H1 (cell line): Measurements from ENCODE around the gene DDN. TPM values are rescaled to one million over a fixed set of nuclear protein-coding genes. Genes with fewer than 3 reads are reported as not detected.

Source experiments
- ATF2 ChIP-seq: IDR thresholded peaks from 2 replicates; pipeline ENCODE4 v1.6.1; 2012; ENCODE audit warnings: low read length, inconsistent platforms
- BRCA1 ChIP-seq: IDR thresholded peaks from 2 replicates; pipeline ENCODE4 v1.6.1; 2012; ENCODE audit warnings: low read depth, low read length, improper control_type of control experiment
- CBX8 ChIP-seq: fragments of 300-800, 300-1000 bp; sonication (generic); IDR thresholded peaks from 2 replicates; pipeline ENCODE4 v1.7.1; 2016; ENCODE audit warnings: low read depth, low read length, borderline replicate concordance
- CEBPB ChIP-seq: IDR thresholded peaks from 2 replicates; pipeline ENCODE4 v1.6.1; 2012; ENCODE audit warnings: low read depth, low read length
- CHD7 ChIP-seq: fragments of 300-600 bp; sonication (generic); IDR thresholded peaks from 2 replicates; pipeline ENCODE4 v1.7.1; 2012; ENCODE audit warnings: low read length, moderate library complexity, mild to moderate bottlenecking, inconsistent platforms; ENCODE audit not compliant: insufficient replicate concordance
- E2F6 ChIP-seq: IDR thresholded peaks from 2 replicates; pipeline ENCODE4 v1.6.1; 2012; ENCODE audit warnings: inconsistent platforms
- RAD21 ChIP-seq, 2 experiments: IDR thresholded peaks in 1 of 2; conservative IDR thresholded peaks in 1 of 2; 2 replicates each; pipeline ENCODE4 v1.6.1; 2011; ENCODE audit warnings: low read depth in 2 of 2, low read length in 2 of 2, improper control_type of control experiment in 1 of 2, inconsistent platforms in 1 of 2, mild to moderate bottlenecking in 1 of 2, moderate library complexity in 1 of 2
- polyA plus RNA-seq, 7 experiments: library from polyadenylated mRNA; depleted of rRNA in 3 of 7; stranded (reverse) in 5 of 7; unstranded in 2 of 7; fragments of >200 nt in 5 of 7; fragments of 200-250 nt in 2 of 7; gene quantifications; 1 replicate in 5 of 7; 2 replicates in 1 of 7; 4 replicates in 1 of 7; pipeline versions ENCODE4 v1.2.1 to v1.2.3, GENCODE V29; 2011 to 2013; ENCODE audit warnings: missing spikeins in 2 of 7, mixed read lengths in 2 of 7
- total RNA-seq: library from RNA; stranded (reverse); fragmentation: NEBNext Ultra II Directional; extraction: Animal tissue kit (Norgen Biotek cat#: 25700); gene quantifications from 2 replicates; pipeline ENCODE4 v1.2.1, GENCODE V29; 2021

DDN gene
- total and polyA plus RNA-seq, 2 of the 8 experiments (the other 6 are each of a cell fraction or from before 2014, with no cell fraction given), result 0.14 to 0.30 TPM

GRCh38 chr12:48998497-48999353 lies 450 bp downstream of the DDN start (continued):
- TF ChIP-seq CHD7, result no peak
- TF ChIP-seq BRCA1, result no peak
- TF ChIP-seq ATF2, result no peak
- no peak for TF ChIP-seq CEBPB
- no peak for TF ChIP-seq CBX8
- peak; percentile 94 for TF ChIP-seq E2F6
- no peak for TF ChIP-seq RAD21 (IDR thresholded peaks at IDR 0.05 in 1 of 2, conservative IDR thresholded peaks at IDR 0.05 in 1 of 2; ENCODE audit: low read depth in 2 of 2, low read length in 2 of 2)
